Sigmoid colon (tissue), 7 donors: Measurements from ENCODE around the gene POLR1C. TPM values are rescaled to one million over a fixed set of nuclear protein-coding genes. Genes with fewer than 3 reads are reported as not detected.
"Not testable (repeated sequence)": the region's sequence is repeated elsewhere in the genome, so short reads cannot be mapped to it uniquely, and the experiment has no call there.

Experiments used
- DNase-seq: peaks from one replicate; pipeline ENCODE4 v3.0.0-alpha.2; 2019
- H3K27ac ChIP-seq, 4 donors: fragments of 200-600 bp; sonication (generic); one replicate each; pipeline ENCODE4 v1.5.1; 2016 to 2019; ENCODE audit warnings: mild to moderate bottlenecking in 1 of 4
- H3K27me3 ChIP-seq, 3 donors: fragments of 200-600 bp; sonication (generic); one replicate each; pipeline ENCODE4 v1.5.1; 2019; ENCODE audit warnings: mild to moderate bottlenecking in 1 of 3
- H3K36me3 ChIP-seq, 4 donors: fragments of 200-600 bp; sonication (generic); one replicate each; pipeline ENCODE4 v1.5.1; 2016 to 2019
- H3K4me1 ChIP-seq, 4 donors: fragments of 200-600 bp; sonication (generic); one replicate each; pipeline ENCODE4 v1.5.1; 2017 to 2019
- H3K4me3 ChIP-seq, 4 donors: fragments of 200-600 bp; sonication (generic); one replicate each; pipeline ENCODE4 v1.5.1; 2017 to 2019; ENCODE audit warnings: mild to moderate bottlenecking in 2 of 4, moderate library complexity in 1 of 4
- H3K9me3 ChIP-seq, 4 donors: fragments of 200-600 bp in 3 of 4; sonication (generic) in 3 of 4; one replicate each; pipeline versions ENCODE4 v1.5.1 to v1.6.1; 2013 to 2019
- EP300 ChIP-seq, 4 donors: sonication (generic); formaldehyde crosslinking; IDR thresholded peaks; one replicate each; pipeline ENCODE4 v1.6.1; 2017; ENCODE audit warnings: antibody characterized with exemption in 4 of 4
- POLR2A ChIP-seq, 2 donors: fragments of 450-650 bp; IDR thresholded peaks; one replicate each; pipeline ENCODE4 v1.6.1; 2016; ENCODE audit warnings: antibody characterized with exemption in 2 of 2, mild to moderate bottlenecking in 2 of 2, moderate library complexity in 2 of 2
- POLR2AphosphoS5 ChIP-seq, 4 donors: sonication (generic); formaldehyde crosslinking; IDR thresholded peaks; one replicate each; pipeline ENCODE4 v1.6.1; 2017; ENCODE audit warnings: antibody characterized with exemption in 4 of 4
- WGBS, 2 donors: extraction: QIAGEN DNeasy Blood & Tissue Kit; methylation state at CpG; one replicate each; pipeline ENCODE4 v1.1.7; 2013; 5-methylcytosine and 5-hydroxymethylcytosine counted together
- intact Hi-C: fragments of 100-400 bp; cut with DNase I; formaldehyde crosslinking; loops from one replicate; pipeline ENCODE4 v1.15.1; 2023
- polyA plus RNA-seq, 3 donors: library from polyadenylated mRNA; stranded (reverse); fragments of 200-250 nt; gene quantifications; one replicate each; pipeline ENCODE4 v1.2.3, GENCODE V29; 2013
- total RNA-seq, 4 donors: library from RNA; depleted of rRNA; stranded (reverse); fragments of >200 nt; gene quantifications; one replicate each; pipeline ENCODE4 v1.1.0, GENCODE V29; 2016
- TF ChIP-seq, protein P1 (sequence below), 4 experiments: fragments of 450-650 bp in 3 of 4; fragments of 200-600 bp in 1 of 4; IDR thresholded peaks; one replicate each; pipeline ENCODE4 v1.5.1; 2016 to 2019; ENCODE audit warnings: antibody characterized with exemption in 4 of 4, mild to moderate bottlenecking in 3 of 4, moderate library complexity in 2 of 4
- donor health status: healthy with polysubstance abuse.
- donor health status: Bipolar disorder and iron deficiency.
- donor health status: healthy.

The POLR1C gene
- total and polyA plus RNA-seq, 7 donors: 11.9 to 39.5 (median 18.2) TPM

DNA sequence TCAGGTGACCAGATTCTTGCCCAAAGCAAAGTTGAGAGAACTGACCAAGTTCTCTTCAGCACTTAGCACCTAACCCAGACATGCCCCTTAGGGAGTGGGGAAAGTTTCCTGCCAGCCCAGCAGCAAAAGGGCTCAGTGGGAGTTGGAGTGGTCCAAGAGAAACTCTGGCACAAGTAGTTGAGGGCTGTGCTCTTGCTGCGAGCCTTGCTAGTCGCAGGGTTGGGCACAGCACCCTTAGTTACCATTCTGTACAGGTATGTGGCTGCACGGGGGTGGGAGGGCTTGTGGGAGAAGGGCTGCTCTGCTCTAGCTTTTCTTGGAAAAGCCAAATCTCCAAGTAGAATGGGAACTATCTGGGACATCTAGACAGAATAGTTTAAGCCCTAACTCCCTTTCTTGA is 6.4 kb downstream of the POLR1C start:
- no peak for TF ChIP-seq EP300 (IDR thresholded peaks at IDR 0.05)
- TF ChIP-seq POLR2AphosphoS5 (IDR thresholded peaks at IDR 0.05): no peak
- TF ChIP-seq POLR2A (IDR thresholded peaks at IDR 0.05): no peak
- TF ChIP-seq, protein P1, sequence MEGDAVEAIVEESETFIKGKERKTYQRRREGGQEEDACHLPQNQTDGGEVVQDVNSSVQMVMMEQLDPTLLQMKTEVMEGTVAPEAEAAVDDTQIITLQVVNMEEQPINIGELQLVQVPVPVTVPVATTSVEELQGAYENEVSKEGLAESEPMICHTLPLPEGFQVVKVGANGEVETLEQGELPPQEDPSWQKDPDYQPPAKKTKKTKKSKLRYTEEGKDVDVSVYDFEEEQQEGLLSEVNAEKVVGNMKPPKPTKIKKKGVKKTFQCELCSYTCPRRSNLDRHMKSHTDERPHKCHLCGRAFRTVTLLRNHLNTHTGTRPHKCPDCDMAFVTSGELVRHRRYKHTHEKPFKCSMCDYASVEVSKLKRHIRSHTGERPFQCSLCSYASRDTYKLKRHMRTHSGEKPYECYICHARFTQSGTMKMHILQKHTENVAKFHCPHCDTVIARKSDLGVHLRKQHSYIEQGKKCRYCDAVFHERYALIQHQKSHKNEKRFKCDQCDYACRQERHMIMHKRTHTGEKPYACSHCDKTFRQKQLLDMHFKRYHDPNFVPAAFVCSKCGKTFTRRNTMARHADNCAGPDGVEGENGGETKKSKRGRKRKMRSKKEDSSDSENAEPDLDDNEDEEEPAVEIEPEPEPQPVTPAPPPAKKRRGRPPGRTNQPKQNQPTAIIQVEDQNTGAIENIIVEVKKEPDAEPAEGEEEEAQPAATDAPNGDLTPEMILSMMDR (IDR thresholded peaks at IDR 0.05): no peak
- intact Hi-C loops: no loop called here
- 95 to 97% methylated on average over 3 of the region's 3 CpGs for WGBS, 2 donors
- H3K9me3 ChIP-seq: no peaks in the 10 kb centered on the region
- no peaks in the 10 kb centered on the region for H3K27me3 ChIP-seq
- H3K4me3 ChIP-seq: no peak overlapping the region
- DNase-seq: no peak
- H3K27ac ChIP-seq: no peak overlapping the region
- H3K36me3 ChIP-seq: peaks cover 52 to 93% (median 64%) of the 10 kb centered on the region in 4 donors
- peaks cover 0 to 7% (median 5%) of the 10 kb centered on the region in 4 donors for H3K4me1 ChIP-seq

DNA sequence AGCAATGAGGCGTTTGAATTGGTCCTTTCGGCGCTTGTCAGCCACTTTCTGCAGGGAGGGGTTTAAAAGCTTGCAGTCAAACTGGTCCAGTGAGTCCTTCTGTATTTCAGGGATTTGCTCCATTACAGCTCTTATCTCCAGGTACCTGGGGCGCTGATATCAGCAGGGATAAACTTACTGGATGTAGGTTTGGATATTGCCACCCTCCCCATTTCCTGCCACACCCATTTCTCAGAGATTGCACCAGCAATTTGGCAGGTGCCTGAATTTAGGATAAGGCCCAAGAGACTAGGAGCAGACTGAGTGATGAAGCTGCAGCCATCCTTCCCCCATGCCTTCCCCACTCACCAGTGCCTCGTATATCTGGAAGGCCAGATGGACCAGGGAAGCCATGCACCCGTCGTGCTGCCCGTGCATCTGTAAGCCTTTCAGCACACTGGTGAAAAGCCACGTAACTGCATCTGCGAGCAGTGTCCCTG is 7.6 kb downstream of the POLR1C start:
- H3K27ac ChIP-seq: no peak overlapping the region
- TF ChIP-seq POLR2AphosphoS5 (IDR thresholded peaks at IDR 0.05) (no peak), EP300 (IDR thresholded peaks at IDR 0.05) (no peak), POLR2A (IDR thresholded peaks at IDR 0.05) (no peak)
- TF ChIP-seq, protein P1 (IDR thresholded peaks at IDR 0.05): no peak
- no peaks in the 10 kb centered on the region for H3K27me3 ChIP-seq
- WGBS, 2 donors: 44 to 85% methylated on average over 10 of the region's 10 CpGs
- H3K4me1 ChIP-seq: no peaks in the 10 kb centered on the region
- no peak for DNase-seq
- H3K9me3 ChIP-seq: no peaks in the 10 kb centered on the region
- peaks cover 51 to 100% (median 67%) of the 10 kb centered on the region in 4 donors for H3K36me3 ChIP-seq
- H3K4me3 ChIP-seq: no peak overlapping the region
- intact Hi-C loops: no loop called here

DNA sequence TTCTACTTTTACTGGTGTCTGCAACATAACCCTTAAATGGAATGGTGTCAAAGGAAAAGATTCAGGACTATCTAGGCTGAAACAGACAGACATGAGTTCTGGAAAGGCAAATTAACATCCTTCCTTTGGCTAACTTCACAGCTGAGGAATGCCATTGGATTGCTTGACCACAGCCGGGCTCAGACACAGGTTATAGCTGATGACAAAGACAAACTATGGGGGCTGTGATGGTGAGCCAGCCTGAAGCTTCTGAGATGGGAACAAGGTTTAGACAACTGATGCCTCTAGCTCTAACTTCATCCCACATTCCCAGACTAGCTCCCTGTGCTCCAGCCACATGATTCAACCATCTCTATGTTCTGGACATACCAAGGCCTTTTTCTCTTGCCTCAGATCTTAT is 15.3 kb downstream of the POLR1C start:
- H3K36me3 ChIP-seq: peaks cover 11 to 85% (median 27%) of the 10 kb centered on the region in 4 donors
- no peak overlapping the region for H3K27ac ChIP-seq
- intact Hi-C loops: no loop called here
- TF ChIP-seq POLR2A (IDR thresholded peaks at IDR 0.05): no peak
- TF ChIP-seq, protein P1 (IDR thresholded peaks at IDR 0.05): no peak
- TF ChIP-seq POLR2AphosphoS5 (IDR thresholded peaks at IDR 0.05): no peak
- no peak for TF ChIP-seq EP300 (IDR thresholded peaks at IDR 0.05)
- no peak for DNase-seq
- H3K9me3 ChIP-seq: no peaks in the 10 kb centered on the region
- no peaks in the 10 kb centered on the region for H3K4me1 ChIP-seq
- no peak overlapping the region for H3K4me3 ChIP-seq
- 94 to 96% methylated on average over 1 of the region's 1 CpG for WGBS, 2 donors
- H3K27me3 ChIP-seq: no peaks in the 10 kb centered on the region

DNA sequence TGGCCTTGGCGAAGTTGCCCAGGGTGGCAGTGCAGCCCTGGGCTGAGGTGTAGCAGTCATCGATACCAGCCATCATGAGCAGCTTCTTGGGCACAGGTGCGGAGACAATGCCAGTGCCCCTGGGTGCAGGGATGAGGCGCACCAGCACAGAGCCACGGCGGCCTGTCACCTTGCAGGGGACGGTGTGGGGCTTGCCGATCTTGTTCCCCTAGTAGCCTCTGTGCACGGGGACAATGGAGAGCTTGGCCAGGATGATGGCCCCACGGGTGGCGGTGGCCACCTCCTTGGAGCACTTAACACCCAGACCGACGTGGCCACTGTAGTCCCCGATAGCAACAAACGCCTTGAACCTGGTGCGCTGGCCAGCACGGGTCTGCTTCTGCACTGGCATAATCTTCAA is 22.1 kb downstream of the POLR1C start:
- DNase-seq, H3K4me1 ChIP-seq, H3K4me3 ChIP-seq, H3K27me3 ChIP-seq, intact Hi-C loops, H3K9me3 ChIP-seq, H3K27ac ChIP-seq: not testable (repeated sequence)
- H3K36me3 ChIP-seq: peaks cover 0 to 74% (median 13%) of the 10 kb centered on the region in 4 donors
- 97 to 98% methylated on average over 15 of the region's 17 CpGs for WGBS, 2 donors

DNA sequence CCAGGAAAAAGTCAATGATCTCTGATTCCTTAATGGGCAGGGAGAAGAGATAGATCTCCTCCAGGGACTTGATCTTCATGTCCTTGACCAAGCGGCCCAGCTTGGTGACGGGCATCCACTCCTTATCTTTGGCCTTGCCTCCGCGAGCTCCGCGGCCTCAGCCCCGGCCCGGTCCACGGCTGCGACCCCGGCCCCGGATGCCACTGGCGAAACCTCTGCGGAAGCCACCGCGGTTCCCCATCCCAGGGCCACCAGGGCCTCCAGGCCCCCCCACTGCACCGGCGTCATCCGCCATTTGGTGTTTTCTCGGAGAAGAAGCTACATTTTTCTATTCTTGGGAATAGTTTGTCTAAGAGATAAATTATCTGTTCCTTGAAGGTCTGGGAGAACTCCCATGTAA is 22.5 kb downstream of the POLR1C start:
- H3K9me3 ChIP-seq, H3K4me3 ChIP-seq, intact Hi-C loops, DNase-seq, H3K4me1 ChIP-seq, H3K27ac ChIP-seq, H3K27me3 ChIP-seq: not testable (repeated sequence)
- peaks cover 0 to 76% (median 12%) of the 10 kb centered on the region in 4 donors for H3K36me3 ChIP-seq
- WGBS, 2 donors: 98% methylated on average over 20 of the region's 20 CpGs

DNA sequence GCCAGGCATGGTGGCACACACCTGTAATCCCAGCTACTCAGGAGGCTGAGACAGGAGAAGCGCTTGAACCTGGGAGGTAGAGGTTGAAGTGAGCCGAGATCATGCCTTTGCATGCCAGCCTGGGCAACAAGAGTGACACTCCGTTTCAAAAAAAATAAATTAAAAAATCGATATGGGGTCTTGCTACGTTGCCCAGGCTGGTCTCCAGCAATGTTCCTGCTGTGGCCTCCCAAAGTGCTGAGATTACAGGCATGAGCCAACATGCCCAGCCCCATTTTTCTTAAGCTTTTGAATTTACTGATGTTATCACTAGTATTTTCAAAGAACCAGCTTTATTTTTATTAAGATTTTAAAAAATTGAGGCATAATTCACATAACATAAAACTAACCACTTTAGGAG is 23.6 kb downstream of the POLR1C start:
- Histone ChIP-seq H3K4me1 (no peaks in the 10 kb centered on the region), H3K36me3 (peaks cover 0 to 81% (median 21%) of the 10 kb centered on the region in 4 donors), H3K4me3 (no peak overlapping the region), H3K27me3 (no peaks in the 10 kb centered on the region), H3K27ac (no peak overlapping the region), H3K9me3 (no peaks in the 10 kb centered on the region)
- no peak for DNase-seq
- intact Hi-C loops: no loop called here
- TF ChIP-seq, protein P1 (IDR thresholded peaks at IDR 0.05): no peak
- TF ChIP-seq POLR2A (IDR thresholded peaks at IDR 0.05): no peak
- no peak for TF ChIP-seq EP300 (IDR thresholded peaks at IDR 0.05)
- TF ChIP-seq POLR2AphosphoS5 (IDR thresholded peaks at IDR 0.05): no peak
- 98% methylated on average over 5 of the region's 5 CpGs for whole genome bisulfite sequencing, 2 donors
